GM18511 (cell line): ENCODE results near the gene SELENOW.
"Not testable (repeated sequence)": the region's sequence is repeated elsewhere in the genome, so short reads cannot be mapped to it uniquely, and the experiment has no call there.

ENCODE experiments used
- ATAC-seq: cut with Tn5 transposase; IDR thresholded peaks from one replicate; pipeline ENCODE4 v1.9.1; 2021; ENCODE audit warnings: mild to moderate bottlenecking, moderate library complexity; ENCODE audit not compliant: unreplicated experiment

SELENOW gene

DNA sequence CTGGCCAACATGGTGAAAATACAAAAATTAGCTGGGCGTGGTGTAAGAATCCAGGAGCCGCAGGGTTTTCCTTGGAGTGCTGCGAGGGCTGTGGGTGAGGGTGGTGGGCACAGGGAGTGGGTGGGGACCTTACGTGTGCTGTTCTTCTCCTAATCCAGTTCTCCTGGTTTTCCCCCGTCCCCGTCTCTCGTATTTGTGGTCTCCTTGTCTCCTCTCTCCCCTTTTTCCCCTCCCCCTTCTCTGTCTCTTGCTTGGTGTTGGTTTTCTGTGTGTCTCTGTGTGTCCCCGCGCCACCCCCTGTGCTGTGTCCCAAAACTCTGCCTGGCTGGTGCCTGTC lies 1.7 kb downstream of the SELENOW start:
- no peak for ATAC-seq

DNA sequence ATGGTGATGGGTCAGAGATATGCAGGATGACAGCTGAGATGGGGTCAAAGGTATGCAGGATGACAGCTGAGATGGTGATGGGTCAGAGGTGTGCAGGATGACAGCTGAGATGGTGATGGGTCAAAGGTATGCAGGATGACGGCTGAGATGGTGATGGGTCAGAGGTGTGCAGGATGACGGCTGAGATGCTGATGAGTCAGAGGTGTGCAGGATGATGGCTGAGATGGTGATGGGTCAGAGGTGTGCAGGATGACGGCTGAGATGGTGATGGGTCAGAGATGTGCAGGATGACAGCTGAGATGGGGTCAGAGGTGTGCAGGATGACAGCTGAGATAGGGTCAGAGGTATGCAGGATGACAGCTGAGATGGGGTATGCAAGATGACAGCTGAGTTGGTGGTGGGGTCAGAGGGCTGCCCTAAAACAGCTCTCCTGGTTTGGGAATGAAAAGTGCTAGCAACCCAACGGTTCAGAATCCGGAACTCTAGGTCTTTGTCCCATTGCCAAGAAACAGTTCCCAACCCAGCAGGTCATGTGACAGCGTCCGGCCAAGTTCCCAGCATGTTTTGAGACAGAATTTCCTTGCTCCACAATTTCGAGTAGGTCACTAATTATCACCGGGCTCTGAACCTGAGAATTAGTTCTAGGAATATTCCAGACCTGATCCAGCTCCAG lies 3.2 kb downstream of the SELENOW start:
- ATAC-seq = no peak

DNA sequence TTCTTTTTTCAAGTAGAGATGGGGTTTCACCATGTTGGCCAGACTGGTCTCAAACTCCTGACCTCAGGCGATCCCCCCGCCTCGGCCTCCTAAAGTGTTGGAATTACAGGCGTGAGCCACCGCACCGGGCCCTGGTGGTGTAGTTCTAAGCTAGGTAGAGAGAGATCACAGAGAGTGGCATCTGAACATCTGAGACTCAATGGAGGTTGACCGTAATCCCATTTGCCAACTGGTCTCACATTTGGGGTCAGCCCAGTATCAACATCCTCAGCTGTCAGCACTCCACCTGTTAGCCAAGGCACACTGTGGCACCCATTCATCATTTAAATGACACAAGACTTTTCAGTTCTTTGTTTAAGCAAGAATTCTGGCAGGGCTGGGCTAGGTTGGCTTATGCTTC lies 8.1 kb downstream of the SELENOW start:
- ATAC-seq = no peak

DNA sequence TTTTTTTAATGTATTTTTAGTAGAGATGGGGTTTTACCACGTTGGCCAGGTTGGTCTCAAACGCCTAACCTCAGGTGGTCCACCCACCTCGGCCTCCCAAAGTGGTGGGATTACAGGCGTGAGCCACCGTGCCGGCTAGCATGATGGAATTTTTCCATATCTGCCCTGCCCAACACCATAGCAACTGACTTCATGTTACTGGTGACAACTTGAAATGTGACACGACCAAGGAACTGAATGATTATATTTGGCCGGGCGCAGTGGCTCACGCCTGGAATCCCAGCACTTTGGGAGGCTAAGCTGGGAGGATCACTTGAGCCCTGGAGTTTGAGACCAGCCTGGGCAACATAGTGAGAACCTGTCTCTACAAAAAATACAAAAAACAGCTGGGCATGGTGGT lies 8.8 kb downstream of the SELENOW start:
- ATAC-seq = not testable (repeated sequence)

DNA sequence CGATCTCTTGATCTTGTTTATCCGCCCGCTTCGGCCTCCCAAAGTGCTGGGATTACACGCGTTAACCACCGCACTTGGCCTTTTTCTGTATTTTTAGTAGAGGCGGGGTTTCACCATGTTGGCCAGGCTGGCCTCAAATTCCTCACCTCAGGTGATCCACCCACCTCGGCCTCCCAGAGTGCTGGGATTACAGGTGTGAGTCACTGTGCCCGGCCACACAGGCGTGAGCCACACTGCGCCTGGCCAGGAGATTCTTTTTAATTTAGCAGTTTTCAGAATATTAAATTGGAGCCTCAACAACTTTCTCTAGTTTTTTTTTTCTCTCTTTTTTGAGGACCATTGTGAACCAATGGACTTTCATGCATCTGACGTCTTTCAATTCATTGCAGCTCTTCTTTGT lies 11.3 kb downstream of the SELENOW start:
- not testable (repeated sequence) for ATAC-seq

DNA sequence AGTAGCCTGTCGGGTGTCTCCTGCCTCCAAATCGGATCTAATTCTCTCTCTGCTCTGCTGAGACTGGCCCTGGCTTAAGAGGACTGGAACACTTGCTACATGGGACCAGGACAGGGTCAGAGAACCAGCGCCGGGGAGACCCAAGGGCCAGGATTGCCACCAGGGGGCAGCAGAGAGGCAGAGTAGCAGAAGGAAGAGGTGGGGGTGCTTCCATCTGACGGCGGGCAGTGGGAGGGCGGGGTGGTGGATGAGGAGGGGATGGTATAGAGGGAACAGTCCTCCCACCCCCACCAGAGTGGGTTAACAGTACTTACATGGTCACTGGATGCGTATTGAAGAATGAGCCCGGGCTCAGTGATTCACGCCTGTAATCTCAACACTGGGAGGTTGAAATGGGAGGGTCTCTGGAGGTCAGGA lies 11.9 kb downstream of the SELENOW start:
- ATAC-seq = no peak

DNA sequence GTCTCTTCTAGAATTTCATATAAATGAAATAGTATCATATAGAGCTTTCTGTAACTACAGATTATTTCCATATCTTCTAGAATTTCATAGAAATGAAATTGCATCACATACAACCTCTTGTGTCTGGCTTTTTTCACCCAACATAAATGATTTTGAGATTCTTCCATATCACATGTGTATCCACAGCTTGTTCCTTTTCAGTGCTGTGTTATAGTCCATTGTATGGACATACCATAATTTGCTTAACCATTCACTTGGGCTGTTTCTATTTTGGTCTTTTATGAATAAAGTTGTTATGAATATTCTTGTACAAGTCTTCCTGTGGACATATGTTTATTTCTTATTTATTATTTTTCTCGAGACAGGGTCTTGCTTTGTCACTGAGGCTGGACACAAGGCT lies 14.1 kb downstream of the SELENOW start:
- ATAC-seq = no peak

DNA sequence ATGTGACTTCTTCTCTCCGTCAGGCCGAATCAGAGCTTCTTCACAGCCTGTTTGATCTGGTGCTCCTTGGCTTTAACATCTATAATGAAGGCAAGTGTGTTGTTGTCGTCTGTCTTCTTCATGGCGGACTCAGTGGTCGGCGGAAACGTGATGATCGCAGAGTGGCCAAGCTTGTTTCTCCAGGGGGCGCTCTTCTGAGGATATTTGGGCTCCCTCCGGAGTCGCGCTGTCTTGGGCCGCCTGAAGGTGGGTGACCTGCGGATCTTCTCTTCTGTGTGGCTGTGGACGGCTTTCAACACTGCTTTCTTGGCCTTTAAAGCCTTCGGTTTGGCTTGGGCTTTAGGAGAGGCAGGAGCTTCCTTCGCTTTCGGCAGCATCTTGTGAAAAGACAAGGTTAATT lies 16.0 kb downstream of the SELENOW start:
- ATAC-seq = no peak

DNA sequence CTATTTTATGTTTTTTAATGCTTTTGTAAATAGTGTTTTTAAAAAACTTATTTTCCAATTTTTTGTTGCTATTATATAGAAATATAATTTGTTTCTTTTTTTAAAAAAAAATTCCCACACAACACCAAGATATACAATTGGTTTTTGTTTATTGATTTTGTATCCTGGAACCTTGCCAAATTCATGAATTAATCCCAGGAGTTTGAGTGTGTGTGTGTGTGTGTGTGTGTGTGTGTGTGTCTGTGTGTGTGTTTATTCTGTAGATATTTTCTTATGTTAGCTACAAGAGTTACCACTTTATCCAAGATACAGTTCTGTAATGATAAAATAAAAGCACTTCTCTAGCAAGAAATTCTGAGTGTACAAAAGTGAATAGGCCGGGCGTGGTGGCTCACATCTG lies 18.3 kb downstream of the SELENOW start:
- no peak for ATAC-seq

DNA sequence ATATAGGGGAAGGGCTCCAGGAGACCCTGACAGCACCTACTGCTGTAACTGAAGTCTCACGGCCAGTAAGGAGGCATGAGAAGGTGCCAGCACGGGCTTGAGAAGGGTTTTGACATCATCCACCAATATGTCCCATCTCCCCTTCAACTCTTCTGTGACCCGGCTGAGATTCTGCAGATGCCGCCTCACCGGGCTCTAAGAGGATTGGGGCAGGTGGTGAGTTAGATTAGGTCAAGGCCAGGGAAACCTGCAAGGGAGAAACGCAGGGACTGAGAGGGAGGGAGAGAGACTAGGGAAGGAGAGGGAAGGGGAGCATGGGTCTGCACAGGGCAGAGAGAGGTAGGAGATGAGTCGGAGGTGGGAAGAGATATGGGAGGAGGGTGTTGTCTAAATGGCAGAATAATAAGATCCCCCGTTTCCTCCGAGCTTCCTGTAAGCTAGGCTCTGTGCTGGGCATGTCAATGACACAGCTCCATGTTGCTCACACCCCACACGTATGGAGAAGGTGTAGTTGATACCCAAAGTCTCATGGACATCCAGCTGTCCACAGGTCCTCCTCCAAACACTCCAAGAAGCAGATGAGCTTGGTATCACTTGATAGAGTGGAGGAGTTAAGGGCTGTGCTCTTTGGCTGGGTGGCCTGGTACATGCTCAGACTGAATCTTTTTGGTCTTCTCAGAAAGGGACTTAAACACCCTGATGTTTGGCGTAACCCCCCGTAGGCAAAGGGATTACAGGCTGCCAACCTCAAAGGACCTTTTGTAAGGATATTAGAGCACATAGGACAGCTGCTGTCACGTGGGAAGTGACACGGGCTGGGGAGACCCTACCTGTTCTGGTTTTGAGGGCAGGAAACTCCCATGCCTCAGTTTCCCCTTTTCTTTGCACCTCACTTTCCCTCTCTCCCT lies 19.7 kb downstream of the SELENOW start:
- ATAC-seq = no peak

DNA sequence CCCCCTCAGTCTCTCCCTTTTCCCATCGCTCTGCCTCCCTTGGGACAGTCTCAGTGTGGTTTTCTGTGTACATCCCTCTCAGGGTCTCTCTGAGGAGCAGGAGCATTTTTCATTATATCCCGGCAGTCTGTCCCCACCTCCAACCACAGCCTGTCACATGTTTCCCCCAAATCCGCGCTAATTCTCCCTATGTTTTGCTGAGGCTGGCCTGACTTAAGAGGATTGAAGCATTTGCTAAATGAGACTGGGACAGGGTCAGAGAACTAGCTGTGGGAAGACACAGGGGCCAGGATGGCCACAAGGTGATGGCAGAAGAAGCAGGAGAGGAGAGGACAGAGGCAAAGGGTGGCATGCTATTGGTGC lies 20.4 kb downstream of the SELENOW start:
- no peak for ATAC-seq

DNA sequence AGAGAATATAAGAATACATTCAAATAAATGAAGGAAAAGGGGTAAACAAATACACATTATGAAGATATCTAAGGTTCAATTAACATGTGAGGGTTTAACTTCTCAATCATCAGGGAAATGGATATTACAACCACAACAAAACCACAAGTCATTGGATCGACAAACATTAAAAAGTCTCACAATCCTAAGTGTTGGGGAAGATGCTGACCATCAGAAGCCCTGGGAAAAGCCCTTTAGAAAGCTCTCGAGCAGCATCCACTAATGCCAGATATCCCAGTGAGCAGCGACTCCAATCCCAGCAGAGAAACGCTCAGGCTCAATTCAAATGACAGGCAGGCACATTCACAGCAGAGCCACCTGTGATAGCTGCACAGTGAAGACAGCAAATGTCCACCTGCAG lies 22.8 kb downstream of the SELENOW start:
- no peak for ATAC-seq

DNA sequence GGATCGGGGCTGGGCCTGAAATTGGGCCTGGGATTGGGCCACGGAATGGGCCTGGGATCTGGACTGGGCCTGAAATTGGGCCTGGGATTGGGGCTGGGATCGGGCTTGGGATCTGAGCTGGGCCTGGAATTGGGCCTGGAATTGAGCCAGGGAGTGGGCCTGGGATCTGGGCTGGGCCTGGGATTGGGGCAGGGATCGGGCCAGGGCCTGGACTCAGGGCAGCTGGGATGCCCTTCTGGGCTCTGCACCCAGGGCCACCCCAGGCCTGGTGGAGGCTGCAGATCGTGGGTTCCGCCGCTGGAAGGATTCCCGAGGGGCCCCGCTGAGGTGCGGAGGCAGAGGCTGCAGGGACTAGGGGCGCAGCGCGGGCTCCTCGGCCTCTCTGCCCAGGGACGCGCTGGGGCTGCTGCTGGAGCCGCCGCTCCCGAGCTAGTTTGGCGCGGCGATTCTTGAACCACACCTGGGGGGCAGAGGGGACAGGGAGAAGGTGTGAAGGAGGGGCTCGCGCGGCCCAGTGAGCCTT lies 24.1 kb downstream of the SELENOW start:
- ATAC-seq = no peak

DNA sequence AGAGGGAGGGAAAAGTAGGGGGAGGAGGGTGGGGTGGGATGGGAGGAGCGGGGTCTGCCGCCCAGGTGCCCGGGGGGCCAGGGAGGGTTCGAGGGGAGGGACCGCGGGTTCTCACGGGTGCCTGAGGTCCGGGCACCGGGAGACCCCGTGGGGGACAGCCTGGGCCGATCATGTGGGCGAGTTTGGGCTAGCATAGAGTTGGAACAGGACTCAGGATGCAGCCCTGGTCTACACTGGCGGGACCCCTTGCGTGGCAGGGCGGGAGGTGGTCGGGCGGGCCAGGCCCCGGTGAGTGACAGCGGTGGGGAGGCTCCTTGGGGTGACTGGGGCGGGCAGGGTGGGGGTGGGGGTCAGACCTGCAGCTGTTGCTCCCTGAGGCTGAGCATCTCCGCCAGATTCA lies 24.6 kb downstream of the SELENOW start:
- ATAC-seq = not testable (repeated sequence)

DNA sequence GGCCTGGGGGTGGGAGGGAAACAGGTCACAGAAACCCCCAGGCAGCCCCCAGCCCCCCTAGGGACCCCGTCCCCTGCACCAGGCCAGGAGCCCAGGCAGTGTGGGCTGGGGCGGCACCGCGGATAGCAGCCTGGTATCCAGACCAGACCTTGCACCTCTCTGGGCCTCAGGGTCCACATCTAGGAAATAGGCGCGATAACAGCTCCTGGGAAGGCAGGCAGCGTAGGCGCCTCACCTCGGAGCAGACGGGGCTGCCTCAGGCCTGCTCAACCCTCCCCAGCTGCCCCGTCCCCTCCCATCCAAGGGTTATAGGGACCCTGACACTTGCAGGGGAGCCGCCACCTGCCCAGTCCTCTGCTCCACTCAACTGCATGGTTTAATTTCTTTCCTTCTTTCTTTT lies 25.2 kb downstream of the SELENOW start:
- ATAC-seq = not testable (repeated sequence)

DNA sequence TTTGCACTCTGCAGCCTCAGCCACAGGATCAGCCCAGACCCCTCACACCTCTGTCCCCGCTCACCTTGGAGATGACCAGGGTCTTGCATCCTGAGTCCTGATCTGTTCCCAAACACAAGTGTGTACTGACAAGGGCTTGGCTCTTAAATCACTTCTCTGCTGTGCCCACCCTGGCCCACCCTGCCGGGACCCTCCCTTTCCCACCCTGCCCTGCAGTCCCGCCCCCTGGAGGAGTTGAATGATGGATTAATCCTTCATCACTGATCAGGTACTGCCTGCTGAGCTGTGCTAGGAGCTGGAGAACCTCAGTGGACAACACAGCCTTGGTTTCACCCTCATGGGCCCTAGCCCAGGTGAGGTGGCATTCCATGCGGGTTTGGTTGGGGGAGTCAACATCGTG lies 25.9 kb downstream of the SELENOW start, which contains the start of gene TPRX1:
TPRX1 (minus strand) TSS at position 101 of the 400 bp plus-strand sequence; CDS start at position 89, 12 bp downstream.
- ATAC-seq = not testable (repeated sequence)

DNA sequence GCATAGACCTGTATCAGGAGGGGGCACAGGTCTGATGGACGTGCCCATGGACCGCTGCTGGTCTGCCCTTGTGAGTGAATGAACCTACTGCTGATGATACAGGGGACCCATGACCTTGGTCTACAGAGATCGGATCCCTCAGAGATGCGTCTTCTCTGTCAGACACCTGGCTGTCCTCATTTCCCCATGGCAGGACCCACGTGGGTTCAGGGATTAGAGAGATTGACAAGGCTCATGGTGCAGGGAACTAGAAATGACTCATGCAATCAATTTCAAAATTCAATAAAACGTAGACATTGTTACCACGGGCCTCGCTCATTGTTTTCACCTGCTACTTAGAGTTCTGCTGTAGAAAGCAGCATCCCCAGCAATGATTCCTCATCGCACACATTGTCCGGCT lies 26.8 kb downstream of the SELENOW start:
- ATAC-seq = no peak

DNA sequence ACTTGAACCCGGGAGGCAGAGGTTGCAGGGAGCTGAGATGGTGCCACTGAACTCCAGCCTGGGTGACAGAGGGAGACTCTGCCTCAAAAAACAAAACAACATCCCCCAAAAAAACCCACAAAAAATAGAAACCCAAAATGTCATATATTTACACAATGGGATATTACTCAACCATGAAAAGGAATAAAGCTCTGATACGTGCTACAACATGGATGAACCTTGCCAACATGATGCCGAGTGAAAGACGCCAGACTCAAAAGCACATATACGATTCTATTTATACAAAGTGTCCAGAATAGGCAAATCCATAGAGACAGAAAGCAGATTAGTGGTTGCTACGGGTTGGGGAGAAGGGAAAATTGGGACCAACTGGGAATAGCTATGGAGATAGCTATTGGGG lies 27.9 kb downstream of the SELENOW start:
- no peak for ATAC-seq

DNA sequence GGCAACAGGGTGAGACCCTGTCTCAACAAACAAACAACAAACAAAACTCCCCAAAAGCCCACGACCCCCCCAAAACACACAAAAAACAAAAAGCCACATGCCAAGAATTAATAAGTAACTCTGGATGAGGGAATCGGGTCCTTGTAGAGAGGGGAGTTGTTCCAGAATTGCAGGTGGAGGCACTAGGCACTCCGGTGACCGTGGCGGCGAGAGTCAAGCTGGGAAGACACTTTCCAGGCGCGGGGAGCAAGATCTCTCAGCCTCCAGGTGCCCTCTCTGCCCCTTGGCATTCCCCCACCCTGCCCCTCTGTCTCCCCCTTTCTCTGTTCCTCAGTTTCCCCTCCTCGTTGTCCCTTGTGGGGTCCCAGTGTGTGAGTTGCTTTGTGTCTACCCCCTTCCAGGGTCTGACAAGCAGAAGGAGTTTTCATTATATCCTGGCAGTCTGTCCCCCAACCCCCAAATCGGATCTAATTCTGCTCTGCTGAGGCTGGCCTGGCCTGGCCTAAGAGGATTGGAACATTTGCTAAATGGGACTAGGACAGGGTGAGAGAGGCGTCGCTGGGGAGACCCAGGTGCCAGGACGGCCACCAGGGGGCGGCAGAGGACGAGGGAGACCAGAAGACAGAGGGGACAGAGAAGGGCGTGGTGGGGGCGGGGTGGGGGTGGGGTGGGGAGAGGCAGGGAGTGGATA lies 34.9 kb downstream of the SELENOW start:
- no peak for ATAC-seq

DNA sequence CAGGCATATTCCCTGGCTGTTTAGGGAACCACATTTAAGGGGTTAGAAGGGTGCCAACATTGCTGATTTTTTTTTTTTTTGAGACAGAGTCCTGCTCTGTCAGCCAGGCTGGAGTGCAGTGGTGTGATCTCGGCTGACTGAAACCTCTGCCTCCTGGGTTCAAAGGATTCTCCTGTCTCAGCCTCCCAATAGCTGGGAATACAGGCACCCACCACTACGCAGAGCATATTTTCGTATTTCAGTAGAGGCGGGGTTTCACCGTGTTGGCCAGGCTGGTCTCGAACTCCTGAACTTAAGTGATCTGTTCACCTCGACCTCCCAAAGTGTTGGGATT lies 35.5 kb downstream of the SELENOW start:
- no peak for ATAC-seq

DNA sequence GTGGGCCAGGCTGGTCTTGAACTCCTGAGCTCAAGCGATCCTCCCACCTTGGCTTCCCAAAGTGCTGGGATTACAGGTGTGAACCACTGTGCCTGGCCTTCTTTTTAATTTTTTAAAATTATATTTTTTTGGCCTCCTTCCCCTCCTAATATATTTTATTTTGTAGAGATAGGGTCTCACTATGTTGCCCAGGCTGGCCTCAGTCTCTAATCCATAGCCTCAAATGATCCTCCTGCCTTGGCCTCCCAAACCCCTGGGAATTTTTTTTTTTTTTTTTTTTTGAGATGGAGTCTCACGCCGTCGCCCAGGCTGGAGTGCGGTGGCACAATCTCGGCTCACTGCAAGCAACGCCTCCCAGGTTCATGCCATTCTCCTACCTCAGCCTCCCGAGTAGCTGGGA lies 37.8 kb downstream of the SELENOW start:
- not testable (repeated sequence) for ATAC-seq

DNA sequence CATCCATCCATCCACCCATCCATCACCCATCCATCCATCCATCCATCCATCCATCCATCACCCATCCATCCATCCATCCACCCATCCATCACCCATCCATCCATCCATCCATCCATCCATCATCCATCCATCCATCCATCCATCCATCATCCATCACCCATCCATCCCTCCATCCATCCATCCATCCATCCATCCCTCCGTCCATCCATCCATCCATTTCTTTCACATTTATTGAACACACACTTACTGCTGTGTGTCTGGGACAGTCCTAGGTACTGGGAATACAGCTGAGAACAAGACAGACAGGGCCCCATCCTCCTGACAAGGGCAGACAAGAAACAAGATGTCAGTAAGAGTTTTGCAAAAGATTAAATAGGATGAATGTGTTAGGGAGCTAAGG lies 39.7 kb downstream of the SELENOW start:
- not testable (repeated sequence) for ATAC-seq
